OCI-LY3 (cell line): ENCODE data around the gene MZT2B.
"Not testable (repeated sequence)": the region's sequence is repeated elsewhere in the genome, so short reads cannot be mapped to it uniquely, and the experiment has no call there.

Experiments used
- H2AFZ ChIP-seq: fragments of 200-600, 300-600 bp; shearing (Covaris generic); 2 replicates; pipeline ENCODE4 v1.6.0; 2014; ENCODE audit warnings: antibody characterized with exemption, low read depth, low read length
- H3K27ac ChIP-seq: fragments of 200-600, 300-600 bp; sonication (generic); 2 replicates; pipeline ENCODE4 v1.5.1; 2014; ENCODE audit warnings: mild to moderate bottlenecking, low read length, moderate library complexity, mixed read lengths
- H3K27me3 ChIP-seq: fragments of 200-600, 300-600 bp; sonication (generic); 2 replicates; pipeline ENCODE4 v1.6.1; 2014; ENCODE audit warnings: low read depth, low read length, mixed read lengths
- H3K36me3 ChIP-seq: fragments of 200-600, 300-600 bp; sonication (generic); replicated peaks from 2 replicates; pipeline ENCODE3; 2014; ENCODE audit warnings: low read depth, low read length, mixed read lengths
- H3K4me1 ChIP-seq: fragments of 300-600, 200-600 bp; sonication (generic); 2 replicates; pipeline ENCODE4 v1.6.1; 2014; ENCODE audit warnings: low read length, mixed read lengths
- H3K4me2 ChIP-seq: fragments of 200-600, 300-600 bp; sonication (generic); 2 replicates; pipeline ENCODE4 v1.6.1; 2014; ENCODE audit warnings: low read length, mixed read lengths
- H3K4me3 ChIP-seq: fragments of 300-600, 200-600 bp; sonication (generic); 2 replicates; pipeline ENCODE4 v1.5.1; 2014; ENCODE audit warnings: antibody characterized with exemption, mild to moderate bottlenecking, low read length, moderate library complexity
- H3K79me2 ChIP-seq: fragments of 300-600, 200-600 bp; shearing (Covaris generic); 2 replicates; pipeline ENCODE4 v1.6.1; 2014; ENCODE audit warnings: mild to moderate bottlenecking, low read length, mixed read lengths
- H3K9ac ChIP-seq: fragments of 300-600, 200-600 bp; shearing (Covaris generic); 2 replicates; pipeline ENCODE4 v1.6.0; 2014; ENCODE audit warnings: mild to moderate bottlenecking, low read length, moderate library complexity
- H3K9me3 ChIP-seq: fragments of 200-600, 300-600 bp; shearing (Covaris generic); 2 replicates; pipeline ENCODE4 v1.6.1; 2014; ENCODE audit warnings: low read length, mixed read lengths; ENCODE audit not compliant: insufficient read depth
- H4K20me1 ChIP-seq: fragments of 200-600, 300-600 bp; sonication (generic); 2 replicates; pipeline ENCODE4 v1.6.1; 2016; ENCODE audit warnings: low read length, mixed read lengths; ENCODE audit not compliant: insufficient read depth
- CTCF ChIP-seq: fragments of 200-600, 300-600 bp; sonication (generic); IDR thresholded peaks from 2 replicates; pipeline ENCODE4 v1.5.1; 2014; ENCODE audit warnings: antibody characterized with exemption, low read length, low read depth
- EZH2phosphoT487 ChIP-seq: fragments of 200-600 bp; shearing (Covaris generic); IDR thresholded peaks from 2 replicates; pipeline ENCODE4 v1.6.1; 2018; ENCODE audit warnings: antibody characterized with exemption, mixed run types, low read depth

MZT2B gene

GRCh38 chr2:130162968-130163367 is 19.1 kb upstream of the MZT2B start:
- Histone ChIP-seq H3K36me3 (peaks cover 4% of the 10 kb centered on the region), H3K9me3 (no peaks in the 10 kb centered on the region)
- no peak for TF ChIP-seq CTCF
- TF ChIP-seq EZH2phosphoT487, result no peak

GRCh38 chr2:130165293-130166016 is 16.6 kb upstream of the MZT2B start:
- Histone ChIP-seq H3K79me2 (no peaks in the 10 kb centered on the region), H3K4me1 (no peaks in the 10 kb centered on the region), H3K27me3 (no peaks in the 10 kb centered on the region), H3K9me3 (no peaks in the 10 kb centered on the region), H3K36me3 (peaks cover 4% of the 10 kb centered on the region), H2AFZ (no peak overlapping the region), H3K9ac (no peak overlapping the region), H3K27ac (no peak overlapping the region), H4K20me1 (no peaks in the 10 kb centered on the region), H3K4me2 (no peak overlapping the region), H3K4me3 (no peak overlapping the region)
- TF ChIP-seq EZH2phosphoT487, result no peak

More at GRCh38 chr2:130162968-130163367, 19.1 kb upstream of the MZT2B start:
- Histone ChIP-seq H3K9ac (no peak overlapping the region), H3K4me2 (no peak overlapping the region), H3K79me2 (no peaks in the 10 kb centered on the region), H3K4me1 (peaks cover 12% of the 10 kb centered on the region), H3K4me3 (no peak overlapping the region), H2AFZ (no peak overlapping the region), H3K27ac (no peak overlapping the region), H4K20me1 (no peaks in the 10 kb centered on the region), H3K27me3 (no peaks in the 10 kb centered on the region)

- not testable (repeated sequence) for H3K4me2 ChIP-seq, H3K79me2 ChIP-seq, H3K27ac ChIP-seq, H4K20me1 ChIP-seq, H3K9me3 ChIP-seq, H3K9ac ChIP-seq, H2AFZ ChIP-seq, H3K4me3 ChIP-seq, H3K4me1 ChIP-seq, H3K27me3 ChIP-seq, H3K36me3 ChIP-seq
These were observed 15.5 kb upstream of the MZT2B start for GRCh38 chr2:130166611-130167010.

- not testable (repeated sequence) for H3K4me1 ChIP-seq, H3K4me3 ChIP-seq, H3K9ac ChIP-seq, H3K4me2 ChIP-seq, H3K27ac ChIP-seq, H3K27me3 ChIP-seq, H4K20me1 ChIP-seq, H2AFZ ChIP-seq, H3K36me3 ChIP-seq, H3K9me3 ChIP-seq, H3K79me2 ChIP-seq
These were observed 12.9 kb upstream of the MZT2B start for GRCh38 chr2:130169163-130169562.

GRCh38 chr2:130169896-130170295 is 12.2 kb upstream of the MZT2B start:
- no peak overlapping the region for H3K27ac ChIP-seq
- H2AFZ ChIP-seq, result no peak overlapping the region
- H4K20me1 ChIP-seq, result no peaks in the 10 kb centered on the region
- peaks cover 3% of the 10 kb centered on the region; the same call in 1 of the 2 replicates for H3K79me2 ChIP-seq
- no peak overlapping the region for H3K4me3 ChIP-seq
- H3K4me1 ChIP-seq, result no peaks in the 10 kb centered on the region
- no peaks in the 10 kb centered on the region for H3K9me3 ChIP-seq
- no peaks in the 10 kb centered on the region for H3K27me3 ChIP-seq
- TF ChIP-seq CTCF, result no peak
- TF ChIP-seq EZH2phosphoT487, result no peak
- H3K9ac ChIP-seq, result no peak overlapping the region
- peaks cover 4% of the 10 kb centered on the region for H3K36me3 ChIP-seq
- H3K4me2 ChIP-seq, result no peak overlapping the region

GRCh38 chr2:130174866-130175265 is 7.2 kb upstream of the MZT2B start:
- H3K4me1 ChIP-seq, H4K20me1 ChIP-seq, H3K4me2 ChIP-seq, H3K4me3 ChIP-seq, H3K36me3 ChIP-seq, H3K9ac ChIP-seq, H2AFZ ChIP-seq, H3K9me3 ChIP-seq, H3K27me3 ChIP-seq: not testable (repeated sequence)
- H3K27ac ChIP-seq, result peak overlapping the region; percentile 28
- peaks cover 50% of the 10 kb centered on the region for H3K79me2 ChIP-seq

GRCh38 chr2:130180404-130181324 is 1.4 kb upstream of the MZT2B start:
- H2AFZ ChIP-seq, H4K20me1 ChIP-seq, H3K9me3 ChIP-seq, H3K36me3 ChIP-seq, H3K4me1 ChIP-seq, H3K27me3 ChIP-seq: not testable (repeated sequence)
- Histone ChIP-seq H3K4me3 (peak overlapping the region; percentile 100), H3K27ac (peak overlapping the region; percentile 81), H3K9ac (peak overlapping the region; percentile 94), H3K4me2 (peak overlapping the region; percentile 84), H3K79me2 (peaks cover 85% of the 10 kb centered on the region)
